OCI-LY7 (cell line): ENCODE data around the gene RLBP1.

Experiments used
- EZH2phosphoT487 ChIP-seq: fragments of 200-600 bp; sonication (generic); IDR thresholded peaks from 2 replicates; pipeline ENCODE4 v1.6.1; 2018; ENCODE audit warnings: low read depth, borderline replicate concordance, mild to moderate bottlenecking, mixed run types, antibody characterized with exemption, low read length, moderate library complexity, mixed read lengths
- TF ChIP-seq, protein P1 (sequence below): fragments of 200-600 bp; sonication (generic); conservative IDR thresholded peaks from 2 replicates; pipeline ENCODE4 v1.5.1; 2014; ENCODE audit warnings: mild to moderate bottlenecking, antibody characterized with exemption, low read length, moderate library complexity, mixed read lengths

DNA sequence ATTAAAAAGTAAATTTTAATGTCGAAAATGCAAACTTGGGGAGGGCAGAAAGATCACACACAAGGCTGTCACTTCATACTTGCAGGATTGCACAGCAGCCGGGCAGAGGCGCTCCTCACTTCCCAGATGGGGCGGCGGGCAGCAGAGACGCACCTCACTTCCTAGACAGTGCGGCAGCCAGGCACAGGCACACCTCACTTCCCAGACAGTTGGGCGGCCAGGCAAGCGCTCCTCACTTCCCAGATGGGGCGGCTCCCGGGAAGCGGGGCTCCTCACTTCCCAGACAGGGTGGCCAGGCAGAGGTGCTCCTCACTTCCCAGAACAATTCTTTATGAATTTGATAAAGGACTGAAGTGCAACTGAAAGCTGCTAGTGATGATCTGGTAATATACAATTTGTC lies 21.2 kb downstream of the RLBP1 start:
- TF ChIP-seq, protein P1, sequence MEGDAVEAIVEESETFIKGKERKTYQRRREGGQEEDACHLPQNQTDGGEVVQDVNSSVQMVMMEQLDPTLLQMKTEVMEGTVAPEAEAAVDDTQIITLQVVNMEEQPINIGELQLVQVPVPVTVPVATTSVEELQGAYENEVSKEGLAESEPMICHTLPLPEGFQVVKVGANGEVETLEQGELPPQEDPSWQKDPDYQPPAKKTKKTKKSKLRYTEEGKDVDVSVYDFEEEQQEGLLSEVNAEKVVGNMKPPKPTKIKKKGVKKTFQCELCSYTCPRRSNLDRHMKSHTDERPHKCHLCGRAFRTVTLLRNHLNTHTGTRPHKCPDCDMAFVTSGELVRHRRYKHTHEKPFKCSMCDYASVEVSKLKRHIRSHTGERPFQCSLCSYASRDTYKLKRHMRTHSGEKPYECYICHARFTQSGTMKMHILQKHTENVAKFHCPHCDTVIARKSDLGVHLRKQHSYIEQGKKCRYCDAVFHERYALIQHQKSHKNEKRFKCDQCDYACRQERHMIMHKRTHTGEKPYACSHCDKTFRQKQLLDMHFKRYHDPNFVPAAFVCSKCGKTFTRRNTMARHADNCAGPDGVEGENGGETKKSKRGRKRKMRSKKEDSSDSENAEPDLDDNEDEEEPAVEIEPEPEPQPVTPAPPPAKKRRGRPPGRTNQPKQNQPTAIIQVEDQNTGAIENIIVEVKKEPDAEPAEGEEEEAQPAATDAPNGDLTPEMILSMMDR, result no peak
- TF ChIP-seq EZH2phosphoT487, result no peak
